ENCODE data around the gene BAZ1B.
"Not testable (repeated sequence)": the region's sequence is repeated elsewhere in the genome, so short reads cannot be mapped to it uniquely, and the experiment has no call there.

BAZ1B gene, protein sequence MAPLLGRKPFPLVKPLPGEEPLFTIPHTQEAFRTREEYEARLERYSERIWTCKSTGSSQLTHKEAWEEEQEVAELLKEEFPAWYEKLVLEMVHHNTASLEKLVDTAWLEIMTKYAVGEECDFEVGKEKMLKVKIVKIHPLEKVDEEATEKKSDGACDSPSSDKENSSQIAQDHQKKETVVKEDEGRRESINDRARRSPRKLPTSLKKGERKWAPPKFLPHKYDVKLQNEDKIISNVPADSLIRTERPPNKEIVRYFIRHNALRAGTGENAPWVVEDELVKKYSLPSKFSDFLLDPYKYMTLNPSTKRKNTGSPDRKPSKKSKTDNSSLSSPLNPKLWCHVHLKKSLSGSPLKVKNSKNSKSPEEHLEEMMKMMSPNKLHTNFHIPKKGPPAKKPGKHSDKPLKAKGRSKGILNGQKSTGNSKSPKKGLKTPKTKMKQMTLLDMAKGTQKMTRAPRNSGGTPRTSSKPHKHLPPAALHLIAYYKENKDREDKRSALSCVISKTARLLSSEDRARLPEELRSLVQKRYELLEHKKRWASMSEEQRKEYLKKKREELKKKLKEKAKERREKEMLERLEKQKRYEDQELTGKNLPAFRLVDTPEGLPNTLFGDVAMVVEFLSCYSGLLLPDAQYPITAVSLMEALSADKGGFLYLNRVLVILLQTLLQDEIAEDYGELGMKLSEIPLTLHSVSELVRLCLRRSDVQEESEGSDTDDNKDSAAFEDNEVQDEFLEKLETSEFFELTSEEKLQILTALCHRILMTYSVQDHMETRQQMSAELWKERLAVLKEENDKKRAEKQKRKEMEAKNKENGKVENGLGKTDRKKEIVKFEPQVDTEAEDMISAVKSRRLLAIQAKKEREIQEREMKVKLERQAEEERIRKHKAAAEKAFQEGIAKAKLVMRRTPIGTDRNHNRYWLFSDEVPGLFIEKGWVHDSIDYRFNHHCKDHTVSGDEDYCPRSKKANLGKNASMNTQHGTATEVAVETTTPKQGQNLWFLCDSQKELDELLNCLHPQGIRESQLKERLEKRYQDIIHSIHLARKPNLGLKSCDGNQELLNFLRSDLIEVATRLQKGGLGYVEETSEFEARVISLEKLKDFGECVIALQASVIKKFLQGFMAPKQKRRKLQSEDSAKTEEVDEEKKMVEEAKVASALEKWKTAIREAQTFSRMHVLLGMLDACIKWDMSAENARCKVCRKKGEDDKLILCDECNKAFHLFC (N-terminal part only)

DNA sequence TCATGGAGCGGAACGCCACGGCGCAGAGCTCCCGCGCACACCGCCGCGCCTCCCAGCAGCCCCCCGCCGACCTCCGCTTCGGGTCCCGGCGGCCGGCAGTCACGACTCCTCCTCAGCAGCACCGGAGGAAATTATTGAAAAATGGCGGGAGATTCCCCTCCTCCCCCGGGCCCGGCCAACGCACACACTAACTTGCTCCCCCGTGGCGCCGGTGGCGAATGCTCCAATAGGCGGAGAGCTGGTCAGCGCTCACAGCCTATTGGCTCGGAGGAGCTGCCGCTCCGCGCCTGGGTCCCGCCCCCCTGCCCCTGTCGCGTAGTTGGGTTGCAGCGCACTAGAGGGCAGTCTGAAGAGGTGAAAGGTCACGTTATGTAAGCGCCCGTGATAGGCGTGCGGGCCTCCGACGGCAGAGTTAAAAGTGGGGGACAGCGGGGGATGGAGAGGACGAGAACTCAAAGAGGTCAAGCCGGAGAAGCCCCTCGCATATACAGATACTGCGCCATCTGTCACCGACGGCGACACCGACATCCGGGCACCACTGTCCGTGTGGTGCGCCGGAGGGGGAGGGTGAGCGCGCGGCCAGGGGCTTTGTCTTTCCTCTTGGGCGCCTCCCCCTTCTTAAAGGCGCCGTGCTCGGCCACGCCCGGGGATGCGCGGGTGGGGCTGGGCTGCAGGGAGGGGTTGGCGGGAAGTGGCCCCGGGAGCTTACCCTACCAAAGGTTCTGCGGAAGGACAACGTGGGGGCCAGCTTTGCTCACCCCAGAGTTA lies at the start of gene BAZ1B:
BAZ1B (minus strand) TSS at position 189 of the 768 bp plus-strand sequence. CDS start 360 bp downstream, outside the sequence.
- DNase-seq (ENCODE audit: low spot score): peak; percentile 99

- no peak for DNase-seq (ENCODE audit: low spot score)
Measured at GRCh38 chr7:73570977-73571376, 48.9 kb upstream of the BAZ1B start.

GRCh38 chr7:73570521-73570920 lies 48.4 kb upstream of the BAZ1B start:
- no peak for DNase-seq (ENCODE audit: low spot score)

GRCh38 chr7:73569042-73569608 lies 47.0 kb upstream of the BAZ1B start:
- no peak for DNase-seq (ENCODE audit: low spot score)

- DNase-seq (ENCODE audit: low spot score): no peak
Measured at GRCh38 chr7:73567846-73568685, 46.0 kb upstream of the BAZ1B start.

GRCh38 chr7:73567140-73567539 lies 45.0 kb upstream of the BAZ1B start:
- DNase-seq (ENCODE audit: low spot score): no peak

DNA sequence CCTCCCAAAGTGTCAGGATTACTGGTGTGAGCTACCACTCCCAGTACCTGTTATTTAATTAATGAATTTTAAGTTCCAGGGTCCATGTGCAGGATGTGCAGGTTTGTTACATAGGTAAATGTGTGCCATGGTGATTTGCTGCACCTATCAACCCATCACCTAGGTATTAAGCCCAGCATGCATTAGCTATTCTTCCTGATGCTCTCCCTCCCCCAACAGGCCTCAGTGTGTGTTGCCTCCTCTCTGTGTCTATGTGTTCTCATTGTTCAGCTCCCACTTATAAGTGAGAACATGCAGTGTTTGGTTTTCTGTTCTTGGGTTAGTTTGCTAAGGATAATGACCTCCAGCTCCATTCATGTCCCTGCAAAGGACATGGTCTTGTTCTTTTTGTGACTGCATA lies 44.3 kb upstream of the BAZ1B start:
- DNase-seq (ENCODE audit: low spot score): not testable (repeated sequence)

- DNase-seq (ENCODE audit: low spot score): no peak
Measured at GRCh38 chr7:73565675-73566340, 43.7 kb upstream of the BAZ1B start.

- no peak for DNase-seq (ENCODE audit: low spot score)
Measured at GRCh38 chr7:73560109-73560835, 38.2 kb upstream of the BAZ1B start.

- peak; percentile 65 for DNase-seq (ENCODE audit: low spot score)
Measured at GRCh38 chr7:73557397-73558257, 35.5 kb upstream of the BAZ1B start, which contains the start of gene BCL7B. Gene BCL7B (minus strand): TSS chr7:73557690. CDS start chr7:73557578, 112 bp downstream.

- peak; percentile 89 for DNase-seq (ENCODE audit: low spot score)
Measured at GRCh38 chr7:73557108-73557396, 35.0 kb upstream of the BAZ1B start.

- no peak for DNase-seq (ENCODE audit: low spot score)
Measured at GRCh38 chr7:73556208-73557107, 34.4 kb upstream of the BAZ1B start.

DNA sequence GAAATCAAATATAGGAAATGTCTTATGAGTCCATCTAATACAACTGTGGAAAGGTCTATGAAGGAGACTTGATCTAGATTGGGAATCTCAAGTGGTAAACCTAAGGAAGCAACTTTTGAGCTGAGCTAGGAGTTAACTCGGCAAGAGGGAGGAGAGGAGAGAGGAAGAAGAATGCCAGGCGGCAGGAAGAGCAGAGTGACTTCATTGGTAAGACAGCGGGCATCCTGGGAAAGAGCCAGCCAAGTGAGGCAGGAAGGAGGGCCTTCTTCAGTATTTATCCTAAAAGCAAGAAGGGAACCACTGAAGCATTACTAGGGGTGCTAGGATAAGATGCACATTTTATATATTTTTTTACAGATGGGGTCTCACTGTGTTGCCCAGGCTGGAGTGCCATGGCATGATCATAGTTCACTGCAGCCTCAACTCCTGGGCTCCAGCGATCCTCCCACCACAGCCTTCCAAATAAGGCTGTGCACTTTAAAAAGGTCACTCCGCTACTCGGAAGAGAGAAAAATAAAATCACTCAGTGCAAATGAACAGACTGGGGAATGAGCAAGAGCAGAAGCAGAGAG lies 33.4 kb upstream of the BAZ1B start:
- no peak for DNase-seq (ENCODE audit: low spot score)

GRCh38 chr7:73550093-73550492 lies 28.0 kb upstream of the BAZ1B start:
- not testable (repeated sequence) for DNase-seq (ENCODE audit: low spot score)

DNA sequence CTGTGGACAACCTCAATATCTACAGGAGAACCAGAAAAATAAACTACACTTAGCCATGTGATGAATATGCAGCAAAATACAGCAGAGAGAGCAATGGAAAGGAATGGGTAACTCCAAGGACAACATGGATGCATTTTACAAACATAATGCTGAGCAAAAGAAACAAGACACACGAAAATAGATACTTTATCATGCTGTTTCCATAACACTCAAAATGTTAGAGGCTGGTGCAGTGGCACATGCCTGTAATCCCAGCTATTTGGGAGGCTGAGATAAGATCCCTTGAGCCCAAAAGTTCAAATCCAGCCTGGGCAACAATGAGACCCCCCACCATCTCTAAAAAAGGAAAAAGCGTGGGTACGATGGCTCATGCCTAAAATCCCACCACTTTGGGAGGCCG lies 27.1 kb upstream of the BAZ1B start:
- DNase-seq (ENCODE audit: low spot score): no peak

DNA sequence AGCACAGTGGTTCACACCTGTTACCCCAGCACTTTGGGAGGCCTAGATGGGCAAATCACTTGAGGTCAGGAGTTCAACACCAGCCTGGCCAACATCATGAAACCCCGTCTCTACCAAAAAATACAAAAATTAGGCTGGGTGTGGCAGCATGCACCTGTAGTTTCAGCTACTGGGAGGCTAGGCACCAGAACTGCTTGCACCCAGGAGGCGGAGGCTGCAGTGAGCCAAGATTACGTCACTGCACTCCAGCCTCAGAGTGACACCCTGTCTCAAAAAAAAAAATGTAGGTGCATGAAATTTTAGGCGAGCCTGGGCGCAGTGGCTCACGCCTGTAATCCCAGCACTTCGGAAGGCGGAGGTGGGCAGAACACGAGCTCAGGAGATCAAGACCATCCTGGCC lies 25.7 kb upstream of the BAZ1B start:
- no peak for DNase-seq (ENCODE audit: low spot score)

GRCh38 chr7:73544678-73545077 lies 22.6 kb upstream of the BAZ1B start:
- DNase-seq (ENCODE audit: low spot score): no peak

Data from pons (tissue), 1 donor.